Measurements from ENCODE around the gene CNGA2.

Gene CNGA2

DNA sequence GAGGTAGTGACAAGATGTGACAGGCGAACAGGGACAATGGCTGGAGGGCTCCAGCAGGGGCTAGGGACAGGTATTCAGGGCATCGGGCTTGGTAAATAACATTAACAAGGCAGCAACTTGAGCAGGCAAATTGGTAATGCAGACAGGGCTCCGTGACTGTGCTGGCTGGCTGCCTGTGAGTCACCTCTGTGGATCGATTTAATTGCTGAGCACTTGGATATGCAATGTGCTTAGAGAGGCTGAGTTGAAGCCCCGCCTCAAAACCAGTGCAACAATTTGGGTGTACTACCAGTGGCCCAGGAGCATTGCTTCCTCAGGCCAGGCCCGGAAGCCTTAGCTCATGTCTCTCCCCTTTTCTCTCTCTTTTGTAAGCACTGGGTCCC, 19.5 kb downstream of the CNGA2 start:
- TF ChIP-seq EZH2 (optimal IDR thresholded peaks at IDR 0.05; ENCODE audit: low read depth, low read length) = no peak
- no peak for TF ChIP-seq EZH2phosphoT487 (IDR thresholded peaks at IDR 0.05; ENCODE audit: low read length)
- TF ChIP-seq, protein P1, sequence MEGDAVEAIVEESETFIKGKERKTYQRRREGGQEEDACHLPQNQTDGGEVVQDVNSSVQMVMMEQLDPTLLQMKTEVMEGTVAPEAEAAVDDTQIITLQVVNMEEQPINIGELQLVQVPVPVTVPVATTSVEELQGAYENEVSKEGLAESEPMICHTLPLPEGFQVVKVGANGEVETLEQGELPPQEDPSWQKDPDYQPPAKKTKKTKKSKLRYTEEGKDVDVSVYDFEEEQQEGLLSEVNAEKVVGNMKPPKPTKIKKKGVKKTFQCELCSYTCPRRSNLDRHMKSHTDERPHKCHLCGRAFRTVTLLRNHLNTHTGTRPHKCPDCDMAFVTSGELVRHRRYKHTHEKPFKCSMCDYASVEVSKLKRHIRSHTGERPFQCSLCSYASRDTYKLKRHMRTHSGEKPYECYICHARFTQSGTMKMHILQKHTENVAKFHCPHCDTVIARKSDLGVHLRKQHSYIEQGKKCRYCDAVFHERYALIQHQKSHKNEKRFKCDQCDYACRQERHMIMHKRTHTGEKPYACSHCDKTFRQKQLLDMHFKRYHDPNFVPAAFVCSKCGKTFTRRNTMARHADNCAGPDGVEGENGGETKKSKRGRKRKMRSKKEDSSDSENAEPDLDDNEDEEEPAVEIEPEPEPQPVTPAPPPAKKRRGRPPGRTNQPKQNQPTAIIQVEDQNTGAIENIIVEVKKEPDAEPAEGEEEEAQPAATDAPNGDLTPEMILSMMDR (IDR thresholded peaks at IDR 0.05; ENCODE audit: low read length) = no peak
- no peaks in the 10 kb centered on the region for H3K4me1 ChIP-seq (ENCODE audit: low read length)
- H4K20me1 ChIP-seq (ENCODE audit: insufficient read depth, low read length) = no peaks in the 10 kb centered on the region
- no peak overlapping the region for H3K4me3 ChIP-seq (ENCODE audit: low read length)
- no peaks in the 10 kb centered on the region for H3F3A ChIP-seq (ENCODE audit: insufficient read depth, low read length)
- H3K27me3 ChIP-seq (replicated peaks; ENCODE audit: insufficient read depth, low read length) = no peaks in the 10 kb centered on the region
- no peaks in the 10 kb centered on the region for H3K9me2 ChIP-seq (replicated peaks; ENCODE audit: insufficient read depth, low read length)
- no peaks in the 10 kb centered on the region for H3K9me3 ChIP-seq (replicated peaks; ENCODE audit: insufficient read depth, low read length)
- no peaks in the 10 kb centered on the region for H3K36me3 ChIP-seq (replicated peaks; ENCODE audit: insufficient read depth, low read length)
- DNase-seq = no peak
- H3K4me2 ChIP-seq (ENCODE audit: low read depth, low read length) = no peak overlapping the region
- no peaks in the 10 kb centered on the region for H3K79me2 ChIP-seq (ENCODE audit: low read length)
- H3K9ac ChIP-seq (ENCODE audit: low read length) = no peak overlapping the region
- no peak overlapping the region for H3K27ac ChIP-seq (ENCODE audit: low read length)
- H2AFZ ChIP-seq (ENCODE audit: low read length) = no peak overlapping the region

DNA sequence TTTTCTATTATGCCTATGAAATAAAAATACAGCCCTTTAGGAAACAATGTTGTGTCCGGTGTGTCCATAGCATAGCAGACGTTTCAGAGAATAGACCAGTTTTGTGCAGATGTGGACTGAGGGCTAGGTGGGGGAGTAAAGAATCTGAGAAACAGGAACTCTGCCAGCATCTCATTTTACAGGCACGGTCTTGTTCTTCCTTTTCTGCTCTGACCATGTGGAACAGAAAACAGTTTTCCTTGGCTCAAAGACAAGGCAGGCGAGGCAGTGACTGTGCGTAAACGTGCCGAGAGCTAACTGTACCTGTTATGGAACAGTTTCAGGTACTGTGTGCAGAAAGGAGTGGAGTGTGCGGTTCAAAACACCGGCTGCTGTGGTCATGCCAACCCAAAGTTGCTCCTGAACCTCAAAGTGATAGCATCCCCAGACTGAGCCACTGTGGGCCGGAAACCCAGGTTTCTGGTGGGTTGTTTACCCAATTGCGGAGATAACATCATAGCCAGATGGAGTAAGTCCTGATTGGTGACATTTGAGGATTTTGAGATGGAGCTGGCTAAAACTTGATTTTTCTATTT, 20.2 kb downstream of the CNGA2 start:
- no peak overlapping the region for H3K27ac ChIP-seq (ENCODE audit: low read length)
- no peak overlapping the region for H3K4me2 ChIP-seq (ENCODE audit: low read depth, low read length)
- H3K4me1 ChIP-seq (ENCODE audit: low read length) = no peaks in the 10 kb centered on the region
- DNase-seq = no peak
- H3K9me2 ChIP-seq (replicated peaks; ENCODE audit: insufficient read depth, low read length) = no peaks in the 10 kb centered on the region
- H2AFZ ChIP-seq (ENCODE audit: low read length) = no peak overlapping the region
- H4K20me1 ChIP-seq (ENCODE audit: insufficient read depth, low read length) = no peaks in the 10 kb centered on the region
- H3K9ac ChIP-seq (ENCODE audit: low read length) = no peak overlapping the region
- no peaks in the 10 kb centered on the region for H3K36me3 ChIP-seq (replicated peaks; ENCODE audit: insufficient read depth, low read length)
- no peaks in the 10 kb centered on the region for H3K27me3 ChIP-seq (replicated peaks; ENCODE audit: insufficient read depth, low read length)
- no peak overlapping the region for H3K4me3 ChIP-seq (ENCODE audit: low read length)
- no peaks in the 10 kb centered on the region for H3K9me3 ChIP-seq (replicated peaks; ENCODE audit: insufficient read depth, low read length)
- no peak for TF ChIP-seq EZH2phosphoT487 (IDR thresholded peaks at IDR 0.05; ENCODE audit: low read length)
- TF ChIP-seq, protein P1 (IDR thresholded peaks at IDR 0.05; ENCODE audit: low read length) = no peak
- no peak for TF ChIP-seq EZH2 (optimal IDR thresholded peaks at IDR 0.05; ENCODE audit: low read depth, low read length)
- H3F3A ChIP-seq (ENCODE audit: insufficient read depth, low read length) = no peaks in the 10 kb centered on the region
- no peaks in the 10 kb centered on the region for H3K79me2 ChIP-seq (ENCODE audit: low read length)

DNA sequence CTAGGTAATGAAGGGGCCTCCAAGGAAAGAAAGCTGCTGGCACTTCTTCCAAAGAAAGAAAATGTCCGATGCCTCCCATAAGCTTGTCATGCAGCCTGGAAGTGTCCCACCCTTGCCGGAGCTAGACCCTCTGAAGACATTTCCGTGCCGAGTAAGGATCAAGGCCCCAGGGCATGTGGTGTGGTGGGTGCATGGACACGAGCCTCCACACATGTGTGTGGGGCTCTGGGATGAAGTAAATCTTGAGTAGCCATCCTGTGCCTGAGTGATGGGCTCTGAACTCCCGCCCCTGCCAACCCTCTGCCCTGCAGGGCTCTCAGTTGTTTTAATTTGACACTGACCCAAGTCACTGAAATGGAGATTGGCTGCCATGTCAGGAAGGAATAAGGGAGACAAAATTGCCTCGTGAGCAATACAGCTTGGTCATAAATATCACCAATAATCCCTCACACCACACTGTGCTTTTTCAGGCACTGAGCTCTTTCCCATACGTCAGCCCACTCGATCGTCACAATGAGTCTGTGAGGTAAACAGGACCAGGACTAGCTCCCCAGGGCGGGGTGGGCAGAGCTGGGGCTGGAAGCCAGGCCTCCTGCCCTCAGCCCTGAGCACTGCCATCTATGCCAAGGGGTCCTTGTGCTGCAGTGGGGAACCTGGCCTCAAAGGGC, 24.6 kb downstream of the CNGA2 start:
- no peaks in the 10 kb centered on the region for H3K9me2 ChIP-seq (replicated peaks; ENCODE audit: insufficient read depth, low read length)
- TF ChIP-seq EZH2 (optimal IDR thresholded peaks at IDR 0.05; ENCODE audit: low read depth, low read length) (no peak), EZH2phosphoT487 (IDR thresholded peaks at IDR 0.05; ENCODE audit: low read length) (no peak)
- TF ChIP-seq, protein P1 (IDR thresholded peaks at IDR 0.05; ENCODE audit: low read length) = no peak
- no peaks in the 10 kb centered on the region for H3K9me3 ChIP-seq (replicated peaks; ENCODE audit: insufficient read depth, low read length)
- H3K36me3 ChIP-seq (replicated peaks; ENCODE audit: insufficient read depth, low read length) = no peaks in the 10 kb centered on the region
- H4K20me1 ChIP-seq (ENCODE audit: insufficient read depth, low read length) = no peaks in the 10 kb centered on the region
- no peak overlapping the region for H3K4me3 ChIP-seq (ENCODE audit: low read length)
- no peaks in the 10 kb centered on the region for H3K79me2 ChIP-seq (ENCODE audit: low read length)
- no peak for DNase-seq
- no peak overlapping the region for H3K4me2 ChIP-seq (ENCODE audit: low read depth, low read length)
- H3K4me1 ChIP-seq (ENCODE audit: low read length) = no peaks in the 10 kb centered on the region
- H3F3A ChIP-seq (ENCODE audit: insufficient read depth, low read length) = no peaks in the 10 kb centered on the region
- no peaks in the 10 kb centered on the region for H3K27me3 ChIP-seq (replicated peaks; ENCODE audit: insufficient read depth, low read length)
- no peak overlapping the region for H2AFZ ChIP-seq (ENCODE audit: low read length)
- no peak overlapping the region for H3K27ac ChIP-seq (ENCODE audit: low read length)
- H3K9ac ChIP-seq (ENCODE audit: low read length) = no peak overlapping the region

Measured in MM.1S (cell line).